ENCODE results near the gene PPRC1. TPM values are rescaled to one million over a fixed set of nuclear protein-coding genes. Genes with fewer than 3 reads are reported as not detected.

The PPRC1 gene
- total and polyA plus RNA-seq, 3 donors from 2014 or later, result 27.0 to 49.1 (median 38.7) TPM

DNA sequence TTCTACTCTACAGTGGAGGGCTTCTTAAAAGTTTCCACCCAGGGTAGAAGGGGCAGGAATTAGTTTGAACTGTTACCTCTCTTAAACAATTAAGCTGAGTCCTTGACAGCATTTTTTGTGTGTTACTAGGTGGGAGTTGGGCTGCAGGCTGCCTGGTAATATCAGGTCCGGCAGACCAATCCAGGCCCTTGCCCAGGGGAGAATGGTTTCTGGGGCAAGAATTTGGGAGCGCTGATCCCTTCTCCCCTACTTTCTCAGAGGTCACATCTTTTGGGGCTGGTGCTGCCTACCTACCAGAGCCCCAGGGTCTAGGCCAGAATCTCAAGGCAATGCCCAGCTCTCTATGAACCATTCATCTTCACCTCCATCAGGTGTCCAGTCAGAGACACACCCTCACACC, 1.6 kb downstream of the PPRC1 start:
- no peak for TF ChIP-seq POLR2A (IDR thresholded peaks at IDR 0.05)
- TF ChIP-seq, protein P1, sequence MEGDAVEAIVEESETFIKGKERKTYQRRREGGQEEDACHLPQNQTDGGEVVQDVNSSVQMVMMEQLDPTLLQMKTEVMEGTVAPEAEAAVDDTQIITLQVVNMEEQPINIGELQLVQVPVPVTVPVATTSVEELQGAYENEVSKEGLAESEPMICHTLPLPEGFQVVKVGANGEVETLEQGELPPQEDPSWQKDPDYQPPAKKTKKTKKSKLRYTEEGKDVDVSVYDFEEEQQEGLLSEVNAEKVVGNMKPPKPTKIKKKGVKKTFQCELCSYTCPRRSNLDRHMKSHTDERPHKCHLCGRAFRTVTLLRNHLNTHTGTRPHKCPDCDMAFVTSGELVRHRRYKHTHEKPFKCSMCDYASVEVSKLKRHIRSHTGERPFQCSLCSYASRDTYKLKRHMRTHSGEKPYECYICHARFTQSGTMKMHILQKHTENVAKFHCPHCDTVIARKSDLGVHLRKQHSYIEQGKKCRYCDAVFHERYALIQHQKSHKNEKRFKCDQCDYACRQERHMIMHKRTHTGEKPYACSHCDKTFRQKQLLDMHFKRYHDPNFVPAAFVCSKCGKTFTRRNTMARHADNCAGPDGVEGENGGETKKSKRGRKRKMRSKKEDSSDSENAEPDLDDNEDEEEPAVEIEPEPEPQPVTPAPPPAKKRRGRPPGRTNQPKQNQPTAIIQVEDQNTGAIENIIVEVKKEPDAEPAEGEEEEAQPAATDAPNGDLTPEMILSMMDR (IDR thresholded peaks at IDR 0.05), result no peak
- Histone ChIP-seq H3K36me3 (ENCODE audit: low read depth, missing control alignments) (no peaks in the 10 kb centered on the region), H3K27ac (no peak overlapping the region), H3K9me3 (no peaks in the 10 kb centered on the region), H3K4me3 (no peak overlapping the region), H3K27me3 (no peaks in the 10 kb centered on the region), H3K4me1 (peaks cover 5% of the 10 kb centered on the region)
- intact Hi-C loops (cut with DNase I; ENCODE audit: low total_unique reads), result no loop called here
- 21 to 36% methylated on average over 2 of the region's 2 CpGs for WGBS, 2 donors
- no peak for DNase-seq

DNA sequence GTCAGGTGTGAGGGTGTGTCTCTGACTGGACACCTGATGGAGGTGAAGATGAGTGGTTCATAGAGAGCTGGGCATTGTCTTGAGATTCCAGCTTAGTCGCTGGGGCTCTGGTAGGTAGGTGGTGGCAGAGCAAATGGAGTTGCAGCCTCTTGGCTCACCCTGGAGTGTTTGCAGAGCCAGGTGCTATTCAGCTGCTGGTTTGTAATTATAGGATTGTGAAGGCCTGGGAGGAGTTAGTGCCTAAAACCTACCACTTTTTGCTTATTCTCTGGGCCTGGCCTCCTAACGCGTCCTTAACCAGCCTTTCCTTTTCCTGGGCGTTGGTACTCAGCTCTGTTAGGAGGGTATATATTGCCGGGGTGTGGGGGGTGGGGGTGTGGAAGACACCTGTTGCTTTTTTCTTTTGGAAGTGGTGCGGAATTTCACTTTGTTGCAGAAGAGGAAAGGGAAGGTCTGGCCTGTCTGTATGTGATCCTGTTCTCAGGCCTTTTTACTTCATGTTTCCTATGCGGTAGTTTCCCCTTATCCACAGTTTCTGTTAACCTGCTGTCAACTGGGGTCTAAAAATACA, 3.2 kb downstream of the PPRC1 start:
- H3K9me3 ChIP-seq, result no peaks in the 10 kb centered on the region
- no peak for TF ChIP-seq POLR2A (IDR thresholded peaks at IDR 0.05)
- TF ChIP-seq, protein P1 (IDR thresholded peaks at IDR 0.05), result no peak
- no peaks in the 10 kb centered on the region for H3K36me3 ChIP-seq (ENCODE audit: low read depth, missing control alignments)
- H3K27me3 ChIP-seq, result no peaks in the 10 kb centered on the region
- no peak for DNase-seq
- WGBS, 2 donors, result 75 to 84% methylated on average over 6 to 7 of the region's 7 CpGs
- H3K4me1 ChIP-seq, result peaks cover 5% of the 10 kb centered on the region
- intact Hi-C loops (cut with DNase I; ENCODE audit: low total_unique reads), result no loop called here
- H3K4me3 ChIP-seq, result no peak overlapping the region
- H3K27ac ChIP-seq, result no peak overlapping the region

DNA sequence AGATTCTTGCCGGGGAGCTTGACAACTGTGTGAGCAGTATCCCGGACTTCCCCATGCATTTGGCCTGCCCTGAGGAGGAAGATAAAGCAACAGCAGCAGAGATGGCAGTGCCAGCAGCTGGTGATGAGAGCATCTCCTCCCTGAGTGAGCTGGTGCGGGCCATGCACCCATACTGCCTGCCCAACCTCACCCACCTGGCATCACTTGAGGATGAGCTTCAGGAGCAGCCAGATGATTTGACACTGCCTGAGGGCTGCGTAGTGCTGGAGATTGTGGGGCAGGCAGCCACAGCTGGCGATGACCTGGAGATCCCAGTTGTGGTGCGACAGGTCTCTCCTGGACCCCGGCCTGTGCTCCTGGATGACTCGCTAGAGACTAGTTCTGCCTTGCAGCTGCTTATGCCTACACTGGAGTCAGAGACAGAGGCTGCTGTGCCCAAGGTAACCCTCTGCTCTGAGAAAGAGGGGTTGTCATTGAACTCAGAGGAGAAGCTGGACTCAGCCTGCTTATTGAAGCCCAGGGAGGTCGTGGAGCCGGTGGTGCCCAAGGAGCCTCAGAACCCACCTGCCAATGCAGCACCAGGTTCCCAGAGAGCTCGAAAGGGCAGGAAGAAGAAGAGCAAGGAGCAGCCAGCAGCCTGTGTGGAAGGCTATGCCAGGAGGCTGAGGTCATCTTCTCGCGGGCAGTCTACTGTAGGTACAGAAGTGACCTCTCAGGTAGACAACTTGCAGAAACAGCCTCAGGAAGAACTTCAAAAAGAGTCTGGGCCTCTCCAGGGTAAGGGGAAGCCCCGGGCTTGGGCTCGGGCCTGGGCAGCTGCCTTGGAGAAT, 6.7 kb downstream of the PPRC1 start:
- H3K4me3 ChIP-seq, result no peak overlapping the region
- H3K27ac ChIP-seq, result no peak overlapping the region
- no peaks in the 10 kb centered on the region for H3K9me3 ChIP-seq
- TF ChIP-seq, protein P1 (IDR thresholded peaks at IDR 0.05), result no peak
- no peak for TF ChIP-seq POLR2A (IDR thresholded peaks at IDR 0.05)
- no peaks in the 10 kb centered on the region for H3K4me1 ChIP-seq
- DNase-seq, result no peak
- no peaks in the 10 kb centered on the region for H3K27me3 ChIP-seq
- 93% methylated on average over 7 to 15 of the region's 15 CpGs for WGBS, 2 donors
- intact Hi-C loops (cut with DNase I; ENCODE audit: low total_unique reads), result no loop called here
- H3K36me3 ChIP-seq (ENCODE audit: low read depth, missing control alignments), result no peaks in the 10 kb centered on the region

DNA sequence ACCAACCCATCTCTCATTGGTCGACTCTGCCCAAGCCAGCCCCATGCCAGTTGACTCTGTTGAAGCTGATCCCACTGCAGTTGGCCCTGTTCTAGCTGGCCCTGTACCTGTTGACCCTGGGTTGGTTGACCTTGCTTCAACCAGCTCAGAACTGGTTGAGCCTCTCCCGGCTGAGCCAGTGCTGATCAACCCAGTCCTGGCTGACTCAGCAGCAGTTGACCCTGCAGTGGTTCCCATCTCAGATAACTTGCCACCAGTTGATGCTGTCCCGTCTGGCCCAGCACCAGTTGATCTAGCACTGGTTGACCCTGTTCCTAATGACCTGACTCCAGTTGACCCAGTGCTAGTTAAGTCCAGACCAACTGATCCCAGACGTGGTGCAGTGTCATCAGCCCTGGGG, 7.4 kb downstream of the PPRC1 start:
- no peaks in the 10 kb centered on the region for H3K36me3 ChIP-seq (ENCODE audit: low read depth, missing control alignments)
- WGBS, 2 donors, result 84 to 100% methylated on average over 3 to 4 of the region's 4 CpGs

More for the DNA sequence above, 7.4 kb downstream of the PPRC1 start:
- H3K4me3 ChIP-seq, result no peak overlapping the region
- no peaks in the 10 kb centered on the region for H3K27me3 ChIP-seq
- no peaks in the 10 kb centered on the region for H3K4me1 ChIP-seq
- TF ChIP-seq, protein P1 (IDR thresholded peaks at IDR 0.05), result no peak
- TF ChIP-seq POLR2A (IDR thresholded peaks at IDR 0.05), result no peak
- H3K9me3 ChIP-seq, result no peaks in the 10 kb centered on the region
- intact Hi-C loops (cut with DNase I; ENCODE audit: low total_unique reads), result no loop called here
- no peak overlapping the region for H3K27ac ChIP-seq
- DNase-seq, result no peak

Data from testis (tissue), 3 donors.